Measurements from ENCODE around the gene PNMA8B.

PNMA8B gene

DNA sequence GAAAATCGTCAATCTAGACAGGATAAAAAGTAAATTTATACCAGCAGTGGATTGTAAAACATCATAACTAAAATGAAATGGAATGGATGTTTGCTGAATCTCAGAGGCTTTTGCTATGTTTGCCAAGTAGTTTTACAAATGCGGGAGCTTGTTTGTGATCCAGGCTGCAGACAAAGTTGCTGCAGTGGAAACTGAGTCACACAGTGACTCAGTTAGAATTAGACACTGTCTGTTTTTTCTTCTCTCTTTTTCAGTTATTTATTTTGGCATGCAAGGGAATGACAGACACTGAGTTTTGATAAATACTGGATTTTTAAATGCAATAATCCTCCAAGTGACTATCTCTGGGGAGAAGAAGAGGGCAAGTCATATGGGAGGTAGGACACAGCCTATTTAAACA lies 19.7 kb downstream of the PNMA8B start:
- no peak for TF ChIP-seq CTCF (IDR thresholded peaks at IDR 0.05)

- no peak for TF ChIP-seq CTCF (IDR thresholded peaks at IDR 0.05)
Observed at GRCh38 chr19:46474211-46474610, 21.5 kb downstream of the PNMA8B start.

GRCh38 chr19:46472592-46472991 lies 23.1 kb downstream of the PNMA8B start:
- no peak for TF ChIP-seq CTCF (IDR thresholded peaks at IDR 0.05)

GRCh38 chr19:46471811-46472543 lies 23.7 kb downstream of the PNMA8B start:
- no peak for TF ChIP-seq CTCF (IDR thresholded peaks at IDR 0.05)

DNA sequence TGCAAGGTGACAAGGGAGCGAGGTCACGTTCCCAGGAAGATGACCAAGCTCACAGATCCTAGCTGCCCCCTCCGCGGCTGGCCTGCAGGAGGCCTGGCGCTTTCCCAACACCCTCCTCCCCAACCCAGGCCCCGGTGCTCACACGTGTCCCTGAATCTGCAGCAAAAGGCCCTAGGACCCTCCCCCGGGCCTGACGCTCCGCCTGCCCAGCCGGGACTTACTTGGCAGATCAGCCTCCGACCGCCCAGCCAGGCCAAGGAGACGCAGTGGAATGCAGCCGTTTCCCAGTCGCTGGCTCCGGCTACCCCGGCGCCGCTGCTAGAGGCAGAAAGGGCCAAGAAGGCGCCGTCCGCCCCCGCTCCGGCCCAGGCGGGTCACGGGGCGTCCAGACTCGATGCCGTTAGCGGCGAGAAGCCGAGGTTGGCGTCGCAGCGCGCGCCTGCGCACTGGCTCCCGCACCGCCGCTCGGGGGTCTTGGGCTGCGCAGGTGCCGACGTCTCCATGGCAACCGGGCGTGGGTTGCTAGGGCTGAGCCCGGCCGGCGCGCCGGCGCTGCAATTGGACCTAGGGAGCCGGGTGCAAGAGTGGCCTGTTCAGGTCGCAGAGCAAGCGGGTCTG lies 24.4 kb downstream of the PNMA8B start, which contains the start of gene PNMA8A:
Gene PNMA8A, minus strand, starts transcription at position 448 of the 618 bp plus-strand sequence. CDS start 528 bp downstream, outside the sequence.
- no peak for TF ChIP-seq CTCF (IDR thresholded peaks at IDR 0.05)

GRCh38 chr19:46470376-46470775 lies 25.3 kb downstream of the PNMA8B start:
- TF ChIP-seq CTCF (IDR thresholded peaks at IDR 0.05): no peak

DNA sequence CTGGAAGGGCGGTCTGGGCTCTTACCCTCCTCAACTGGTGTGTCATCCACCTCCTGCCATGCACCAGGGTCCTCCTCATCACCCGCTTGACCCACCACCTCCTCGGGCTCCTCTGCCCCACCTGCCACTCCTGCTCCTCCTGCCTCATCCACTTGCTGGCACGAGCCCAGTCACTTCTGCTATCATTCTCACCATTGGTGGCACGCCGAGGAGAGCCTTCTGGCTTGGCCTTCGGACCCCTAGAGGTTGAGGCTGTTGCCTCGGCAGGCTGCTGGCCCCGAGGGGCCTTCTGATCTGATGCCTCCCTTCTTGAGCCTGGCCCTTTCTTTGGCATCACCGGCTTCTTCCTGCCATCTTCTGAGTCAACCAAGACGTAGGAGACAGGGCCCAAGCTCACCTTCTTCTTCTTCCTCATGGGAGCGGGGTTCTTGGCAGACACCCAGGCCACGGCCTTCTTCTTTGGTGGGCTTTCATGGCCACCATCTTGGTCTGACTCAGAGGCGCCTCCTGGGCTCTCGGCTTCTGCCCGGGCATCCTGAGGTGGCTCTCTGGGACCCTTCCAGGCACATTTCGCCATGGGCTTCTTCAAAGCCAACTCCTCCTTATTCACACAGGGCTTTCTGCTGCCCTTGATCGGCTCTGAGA lies 26.0 kb downstream of the PNMA8B start:
- no peak for TF ChIP-seq CTCF (IDR thresholded peaks at IDR 0.05)
